Activated CD4-positive, CD25-positive, alpha-beta regulatory T cell treated with anti-CD3 and anti-CD28 coated beads, Interleukin-2, amount 50 U/mL, for 24 hours (primary cell): Measurements from ENCODE around the gene RNF227.
"Not testable (repeated sequence)": the region's sequence is repeated elsewhere in the genome, so short reads cannot be mapped to it uniquely, and the experiment has no call there.

ENCODE experiments used
- ATAC-seq, 2 donors: fragments of 150-1000 bp; cut with Tn5 transposase; one replicate each; pipeline ENCODE4 v1.10.0; 2021; ENCODE audit warnings: mild to moderate bottlenecking in 1 of 2, moderate library complexity in 1 of 2

RNF227 gene

GRCh38 chr17:7887482-7888183, 28.5 kb downstream of the RNF227 start:
- ATAC-seq = peak; percentile 75 to 78

GRCh38 chr17:7887038-7887481, 29.0 kb downstream of the RNF227 start:
- peak in 1 of 2 donors; percentile 32 for ATAC-seq

GRCh38 chr17:7886227-7887037, 29.7 kb downstream of the RNF227 start:
- no peak for ATAC-seq

- peak in 1 of 2 donors; percentile 1 for ATAC-seq
These were observed 30.5 kb downstream of the RNF227 start for GRCh38 chr17:7885367-7886226.

- peak in 1 of 2 donors; percentile 4 for ATAC-seq
These were observed 31.3 kb downstream of the RNF227 start for GRCh38 chr17:7884581-7885366.

GRCh38 chr17:7883781-7884386, 32.2 kb downstream of the RNF227 start:
- ATAC-seq = no peak

GRCh38 chr17:7882629-7883028, 33.5 kb downstream of the RNF227 start:
- no peak for ATAC-seq

GRCh38 chr17:7882068-7882467, 34.0 kb downstream of the RNF227 start:
- ATAC-seq = no peak

GRCh38 chr17:7881276-7882054, 34.6 kb downstream of the RNF227 start:
- ATAC-seq = no peak

- no peak for ATAC-seq
These were observed 35.8 kb downstream of the RNF227 start for GRCh38 chr17:7880076-7880868.

- ATAC-seq = no peak
These were observed 37.9 kb downstream of the RNF227 start for GRCh38 chr17:7878234-7878633.

GRCh38 chr17:7875804-7876370, 40.2 kb downstream of the RNF227 start:
- ATAC-seq = no peak

GRCh38 chr17:7873051-7873450, 43.0 kb downstream of the RNF227 start:
- no peak for ATAC-seq

- no peak for ATAC-seq
These were observed 48.2 kb downstream of the RNF227 start for GRCh38 chr17:7867881-7868329.

- no peak for ATAC-seq
These were observed 51.0 kb downstream of the RNF227 start for GRCh38 chr17:7864995-7865650.

GRCh38 chr17:7864384-7864783, 51.7 kb downstream of the RNF227 start:
- not testable (repeated sequence) for ATAC-seq
